HEK293 (cell line): ENCODE results near the gene RPSA.
A peak's percentile ranks its signal among the peaks of the same experiment; 100 is the strongest.
"Not testable (repeated sequence)": the region's sequence is repeated elsewhere in the genome, so short reads cannot be mapped to it uniquely, and the experiment has no call there.

Experiments used
- CTCF ChIA-PET: fragments of 350-600 bp; formaldehyde crosslinking; extraction: SDS; loops from one replicate; lab custom pipeline; 2021; ENCODE audit warnings: antibody characterized with exemption; lab: Yijun Ruan, JAX
- POLR2A ChIA-PET: fragments of 300-600 bp; formaldehyde crosslinking; extraction: SDS; loops from one replicate; lab custom pipeline; 2020; ENCODE audit warnings: antibody characterized with exemption, inconsistent platforms; lab: Yijun Ruan, JAX
- H3K27ac ChIP-seq: fragments of 200-500 bp; sonication (Bioruptor generic); 2 replicates; pipeline ENCODE4 v1.5.1; 2014; ENCODE audit warnings: low read depth, low read length, control low read depth, inconsistent platforms; ENCODE audit errors: extremely low read depth
- H3K36me3 ChIP-seq, 2 experiments: fragments of 200-500 bp in 1 of 2; sonication (Bioruptor generic) in 1 of 2; 1 replicate in 1 of 2; 2 replicates in 1 of 2; pipeline ENCODE4 v1.5.1; 2014 to 2017; ENCODE audit warnings: inconsistent platforms in 2 of 2, low read length in 2 of 2; ENCODE audit not compliant: control insufficient read depth in 2 of 2, insufficient read depth in 1 of 2
- H3K4me1 ChIP-seq: fragments of 200-500 bp; sonication (Bioruptor generic); 2 replicates; pipeline ENCODE4 v1.5.1; 2014; ENCODE audit warnings: mild to moderate bottlenecking, low read length, inconsistent platforms; ENCODE audit not compliant: control insufficient read depth, insufficient read depth
- H3K4me3 ChIP-seq: 2 replicates; pipeline ENCODE4 v1.5.1; 2011; ENCODE audit warnings: low read depth, mild to moderate bottlenecking, control low read depth, low read length, moderate library complexity
- H3K9me3 ChIP-seq: fragments of 200-500 bp; sonication (Bioruptor generic); 2 replicates; pipeline ENCODE4 v1.5.1; 2014; ENCODE audit warnings: low read depth, low read length, inconsistent platforms; ENCODE audit not compliant: control insufficient read depth, insufficient read depth
- GLIS1 ChIP-seq: fragments of 450-650 bp; formaldehyde crosslinking; IDR thresholded peaks from 2 replicates; pipeline ENCODE4 v1.5.1; 2016; ENCODE audit warnings: missing biosample characterization, missing genetic modification characterization
- KLF7 ChIP-seq: fragments of 450-650 bp; formaldehyde crosslinking; IDR thresholded peaks from 2 replicates; pipeline ENCODE4 v1.5.1; 2016; ENCODE audit warnings: missing biosample characterization, missing genetic modification characterization, borderline replicate concordance
- PRDM10 ChIP-seq: fragments of 450-650 bp; formaldehyde crosslinking; IDR thresholded peaks from 2 replicates; pipeline ENCODE4 v1.5.1; 2016; ENCODE audit warnings: missing biosample characterization, missing genetic modification characterization
- REPIN1 ChIP-seq: fragments of 450-650 bp; formaldehyde crosslinking; IDR thresholded peaks from 2 replicates; pipeline ENCODE4 v1.5.1; 2017; ENCODE audit warnings: missing biosample characterization, missing genetic modification characterization, low read depth
- ZNF121 ChIP-seq: fragments of 450-650 bp; formaldehyde crosslinking; IDR thresholded peaks from 2 replicates; pipeline ENCODE4 v1.5.1; 2016; ENCODE audit warnings: missing biosample characterization, missing genetic modification characterization
- ZNF169 ChIP-seq: fragments of 450-650 bp; formaldehyde crosslinking; IDR thresholded peaks from 2 replicates; pipeline ENCODE4 v1.5.1; 2016; ENCODE audit warnings: missing biosample characterization, missing genetic modification characterization
- ZNF266 ChIP-seq: fragments of 450-650 bp; formaldehyde crosslinking; IDR thresholded peaks from 2 replicates; pipeline ENCODE4 v1.5.1; 2016; ENCODE audit warnings: missing biosample characterization, missing genetic modification characterization, low read depth
- ZNF366 ChIP-seq: fragments of 450-650 bp; formaldehyde crosslinking; conservative IDR thresholded peaks from 2 replicates; pipeline ENCODE4 v1.5.1; 2016; ENCODE audit warnings: missing biosample characterization, missing genetic modification characterization
- ZNF449 ChIP-seq: fragments of 450-650 bp; formaldehyde crosslinking; IDR thresholded peaks from 2 replicates; pipeline ENCODE4 v1.5.1; 2017; ENCODE audit warnings: missing biosample characterization, mild to moderate bottlenecking, missing genetic modification characterization, moderate library complexity
- ZNF600 ChIP-seq: fragments of 450-650 bp; formaldehyde crosslinking; IDR thresholded peaks from 2 replicates; pipeline ENCODE4 v1.5.1; 2016; ENCODE audit warnings: missing biosample characterization, missing genetic modification characterization
- ZNF677 ChIP-seq: fragments of 450-650 bp; IDR thresholded peaks from 2 replicates; pipeline ENCODE4 v1.5.0; 2018; ENCODE audit warnings: missing biosample characterization, mild to moderate bottlenecking, missing genetic modification characterization, moderate library complexity
- ZSCAN16 ChIP-seq: fragments of 450-650 bp; formaldehyde crosslinking; IDR thresholded peaks from 2 replicates; pipeline ENCODE4 v1.5.1; 2016; ENCODE audit warnings: missing biosample characterization, missing genetic modification characterization

Gene RPSA

GRCh38 chr3:39413691-39414420 is 7.3 kb downstream of the RPSA start:
- H3K27ac ChIP-seq = no peak overlapping the region
- ChIA-PET CTCF (interaction anchor here (4.3 kb wide), 1 partner anchor 85 kb away, joined by 21 read pairs; no protein-coding TSS in a partner anchor), POLR2A (interaction anchor here (0.6 kb wide), 1 partner anchor 27 kb away, joined by 5 read pairs; no protein-coding TSS in a partner anchor)

GRCh38 chr3:39414421-39414907 is 7.9 kb downstream of the RPSA start:
- CTCF ChIA-PET = interaction anchor here (0.6 to 4.3 kb wide), 3 partner anchors 8 to 84 kb away, joined by 3 to 21 read pairs (median 5); partner anchors contain the start of gene RPSA
- no peaks in the 10 kb centered on the region for H3K4me1 ChIP-seq

More at GRCh38 chr3:39413691-39414420, 7.3 kb downstream of the RPSA start:
- TF ChIP-seq ZNF266 (tag by site-specific recombination) = no peak
- TF ChIP-seq ZNF169 (tag by site-specific recombination) = no peak
- no peak for TF ChIP-seq KLF7 (tag by site-specific recombination)
- TF ChIP-seq ZSCAN16 (tag by site-specific recombination) = peak; percentile 44; the same call in 1 of the 2 replicates
- TF ChIP-seq ZNF677 (tag by site-specific recombination) = no peak
- Histone ChIP-seq H3K9me3 (no peaks in the 10 kb centered on the region), H3K4me3 (no peak overlapping the region), H3K4me1 (no peaks in the 10 kb centered on the region), H3K36me3 (peaks cover 17 to 58% of the 10 kb centered on the region in 2 experiments)

GRCh38 chr3:39415302-39415701 is 8.8 kb downstream of the RPSA start:
- peaks cover 6 to 44% of the 10 kb centered on the region in 2 experiments for H3K36me3 ChIP-seq
- H3K9me3 ChIP-seq, H3K4me1 ChIP-seq, H3K27ac ChIP-seq, H3K4me3 ChIP-seq: not testable (repeated sequence)
- TF ChIP-seq ZNF121 (tag by site-specific recombination) = peak; percentile 98
- CTCF ChIA-PET = interaction anchor here (0.7 to 4.3 kb wide), 3 partner anchors 9 to 84 kb away, joined by 4 to 21 read pairs (median 5); partner anchors contain the start of gene RPSA
- POLR2A ChIA-PET = interaction anchor here (0.7 to 1.9 kb wide), 2 partner anchors 9 to 15 kb away, joined by 8 to 9 read pairs; partner anchors contain the start of gene RPSA

More at GRCh38 chr3:39414421-39414907, 7.9 kb downstream of the RPSA start:
- no peak overlapping the region for H3K27ac ChIP-seq
- POLR2A ChIA-PET = interaction anchor here (1.9 kb wide), 1 partner anchor 8 kb away, joined by 9 read pairs; the partner anchor contains the start of gene RPSA
- peaks cover 13 to 52% of the 10 kb centered on the region in 2 experiments for H3K36me3 ChIP-seq
- no peaks in the 10 kb centered on the region for H3K9me3 ChIP-seq
- H3K4me3 ChIP-seq = no peak overlapping the region
- peak; percentile 81 for TF ChIP-seq GLIS1 (tag by site-specific recombination)
- TF ChIP-seq PRDM10 (tag by site-specific recombination) = 0 out of 2 replicates have a peak, but pooled peaks have one; percentile 12
- no peak for TF ChIP-seq ZNF449 (tag by site-specific recombination)

- peaks cover 5 to 37% of the 10 kb centered on the region in 2 experiments; a peak in 2 of 3 replicates for H3K36me3 ChIP-seq
- H3K27ac ChIP-seq = no peak overlapping the region
- ChIA-PET POLR2A (interaction anchor here (0.7 to 1.9 kb wide), 2 partner anchors 9 to 11 kb away, joined by 3 to 9 read pairs; partner anchors contain the start of gene RPSA), CTCF (interaction anchor here (0.8 to 4.3 kb wide), 3 partner anchors 9 to 83 kb away, joined by 4 to 21 read pairs (median 5); partner anchors contain the start of gene RPSA)
- TF ChIP-seq REPIN1 (no peak), ZNF366 (tag by site-specific recombination) (no peak), ZNF600 (tag by site-specific recombination) (peak; percentile 38; the same call in 1 of the 2 replicates)
- H3K4me1 ChIP-seq = no peaks in the 10 kb centered on the region
- no peak overlapping the region for H3K4me3 ChIP-seq
- no peaks in the 10 kb centered on the region for H3K9me3 ChIP-seq
Measured at GRCh38 chr3:39415983-39416382, 9.5 kb downstream of the RPSA start.

- CTCF ChIA-PET = interaction anchor here (0.6 to 4.3 kb wide), 9 partner anchors 9 to 765 kb away, joined by 3 to 21 read pairs (median 3); no protein-coding TSS in a partner anchor
- not testable (repeated sequence) for H3K27ac ChIP-seq, H3K4me1 ChIP-seq, H3K4me3 ChIP-seq, H3K9me3 ChIP-seq
- POLR2A ChIA-PET = interaction anchor here (0.8 kb wide), 2 partner anchors 9 kb away, joined by 3 read pairs; no protein-coding TSS in a partner anchor
- H3K36me3 ChIP-seq = peaks cover 5 to 27% of the 10 kb centered on the region in 2 experiments; a peak in 2 of 3 replicates
Measured at GRCh38 chr3:39416998-39417397, 10.5 kb downstream of the RPSA start.
